ENCODE measurements around the gene SPTLC3.
A peak's percentile ranks its signal among the peaks of the same experiment; 100 is the strongest.

SPTLC3 gene
- total RNA-seq = 0.17 to 0.39 (median 0.26) reads per million in 3 donors

GRCh38 chr20:13008761-13009681, at the start of gene SPTLC3:
Gene SPTLC3 (plus strand): TSS chr20:13008972. CDS start chr20:13009268, 296 bp downstream.
- DNase-seq = no peak
- no peaks in the 10 kb centered on the region for H3K36me3 ChIP-seq (ENCODE audit: control insufficient read depth, insufficient read depth, low read length)
- no peaks in the 10 kb centered on the region for H3K9me3 ChIP-seq (ENCODE audit: control insufficient read depth, low read length)
- no peak within 1 kb of the TSS for H3K27ac ChIP-seq (ENCODE audit: insufficient read depth, low read length, poor library complexity, severe bottlenecking)
- H3K4me1 ChIP-seq (ENCODE audit: control insufficient read depth, insufficient read depth, low read length, poor library complexity, severe bottlenecking) = no peaks in the 10 kb centered on the region
- peak within 1 kb of the TSS; percentile 35 for H3K4me3 ChIP-seq (ENCODE audit: insufficient read depth, low read depth, low read length, poor library complexity, severe bottlenecking)
- no peaks in the 10 kb centered on the region for H3K27me3 ChIP-seq (replicated peaks; ENCODE audit: control insufficient read depth, insufficient read depth, low read length, poor library complexity, severe bottlenecking)

GRCh38 chr20:12961725-12962124, 47.0 kb upstream of the SPTLC3 start:
- Histone ChIP-seq H3K9me3 (ENCODE audit: control insufficient read depth, low read length) (no peaks in the 10 kb centered on the region), H3K4me3 (ENCODE audit: insufficient read depth, low read depth, low read length, poor library complexity, severe bottlenecking) (no peak overlapping the region), H3K4me1 (ENCODE audit: control insufficient read depth, insufficient read depth, low read length, poor library complexity, severe bottlenecking) (no peaks in the 10 kb centered on the region), H3K27me3 (replicated peaks; ENCODE audit: control insufficient read depth, insufficient read depth, low read length, poor library complexity, severe bottlenecking) (no peaks in the 10 kb centered on the region), H3K27ac (ENCODE audit: insufficient read depth, low read length, poor library complexity, severe bottlenecking) (no peak overlapping the region), H3K36me3 (ENCODE audit: control insufficient read depth, insufficient read depth, low read length) (no peaks in the 10 kb centered on the region)
- DNase-seq = no peak

- Histone ChIP-seq H3K27me3 (replicated peaks; ENCODE audit: control insufficient read depth, insufficient read depth, low read length, poor library complexity, severe bottlenecking) (no peaks in the 10 kb centered on the region), H3K36me3 (ENCODE audit: control insufficient read depth, insufficient read depth, low read length) (no peaks in the 10 kb centered on the region), H3K4me3 (ENCODE audit: insufficient read depth, low read depth, low read length, poor library complexity, severe bottlenecking) (no peak overlapping the region), H3K9me3 (ENCODE audit: control insufficient read depth, low read length) (no peaks in the 10 kb centered on the region), H3K27ac (ENCODE audit: insufficient read depth, low read length, poor library complexity, severe bottlenecking) (no peak overlapping the region), H3K4me1 (ENCODE audit: control insufficient read depth, insufficient read depth, low read length, poor library complexity, severe bottlenecking) (no peaks in the 10 kb centered on the region)
- no peak for DNase-seq
Measured at GRCh38 chr20:12962895-12963294, 45.9 kb upstream of the SPTLC3 start.

GRCh38 chr20:12963416-12963815, 45.4 kb upstream of the SPTLC3 start:
- no peak overlapping the region for H3K27ac ChIP-seq (ENCODE audit: insufficient read depth, low read length, poor library complexity, severe bottlenecking)
- H3K36me3 ChIP-seq (ENCODE audit: control insufficient read depth, insufficient read depth, low read length) = no peaks in the 10 kb centered on the region
- H3K9me3 ChIP-seq (ENCODE audit: control insufficient read depth, low read length) = no peaks in the 10 kb centered on the region
- no peak overlapping the region for H3K4me3 ChIP-seq (ENCODE audit: insufficient read depth, low read depth, low read length, poor library complexity, severe bottlenecking)
- no peaks in the 10 kb centered on the region for H3K27me3 ChIP-seq (replicated peaks; ENCODE audit: control insufficient read depth, insufficient read depth, low read length, poor library complexity, severe bottlenecking)
- no peaks in the 10 kb centered on the region for H3K4me1 ChIP-seq (ENCODE audit: control insufficient read depth, insufficient read depth, low read length, poor library complexity, severe bottlenecking)
- DNase-seq = no peak

DNA sequence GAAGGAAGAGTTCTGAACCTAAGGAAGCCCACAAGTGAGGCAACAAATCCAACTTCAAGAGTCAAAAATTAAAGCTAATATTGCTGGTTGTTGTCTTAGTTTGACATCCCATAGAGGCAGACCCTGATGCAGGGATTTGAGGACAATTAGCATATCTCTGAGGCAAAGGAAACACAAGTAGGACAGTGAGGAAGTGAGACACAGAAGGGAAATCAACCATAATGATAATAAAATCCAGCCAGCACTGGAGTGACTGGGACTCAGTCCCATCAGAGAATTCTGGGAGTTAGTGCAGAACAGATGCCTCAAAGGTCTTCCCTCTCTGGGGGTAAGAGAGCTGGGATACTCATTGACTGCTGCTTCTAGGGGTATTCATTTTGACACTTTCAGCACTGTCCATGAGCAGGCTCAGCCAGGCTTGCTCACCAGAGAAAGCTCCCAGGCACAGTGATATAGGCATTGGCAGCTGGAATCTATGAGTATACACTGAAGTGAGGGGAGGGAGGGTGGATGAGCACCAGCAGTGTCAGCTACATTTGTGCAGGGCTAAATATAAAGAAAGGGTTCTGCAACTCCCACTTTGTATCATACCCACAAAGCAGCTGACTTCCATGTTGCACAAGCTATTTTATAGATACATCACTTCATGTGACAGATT, 43.4 kb upstream of the SPTLC3 start:
- H3K36me3 ChIP-seq (ENCODE audit: control insufficient read depth, insufficient read depth, low read length) = no peaks in the 10 kb centered on the region
- no peak for DNase-seq
- H3K4me3 ChIP-seq (ENCODE audit: insufficient read depth, low read depth, low read length, poor library complexity, severe bottlenecking) = no peak overlapping the region
- no peaks in the 10 kb centered on the region for H3K27me3 ChIP-seq (replicated peaks; ENCODE audit: control insufficient read depth, insufficient read depth, low read length, poor library complexity, severe bottlenecking)
- no peak overlapping the region for H3K27ac ChIP-seq (ENCODE audit: insufficient read depth, low read length, poor library complexity, severe bottlenecking)
- H3K9me3 ChIP-seq (ENCODE audit: control insufficient read depth, low read length) = no peaks in the 10 kb centered on the region
- no peaks in the 10 kb centered on the region for H3K4me1 ChIP-seq (ENCODE audit: control insufficient read depth, insufficient read depth, low read length, poor library complexity, severe bottlenecking)

DNA sequence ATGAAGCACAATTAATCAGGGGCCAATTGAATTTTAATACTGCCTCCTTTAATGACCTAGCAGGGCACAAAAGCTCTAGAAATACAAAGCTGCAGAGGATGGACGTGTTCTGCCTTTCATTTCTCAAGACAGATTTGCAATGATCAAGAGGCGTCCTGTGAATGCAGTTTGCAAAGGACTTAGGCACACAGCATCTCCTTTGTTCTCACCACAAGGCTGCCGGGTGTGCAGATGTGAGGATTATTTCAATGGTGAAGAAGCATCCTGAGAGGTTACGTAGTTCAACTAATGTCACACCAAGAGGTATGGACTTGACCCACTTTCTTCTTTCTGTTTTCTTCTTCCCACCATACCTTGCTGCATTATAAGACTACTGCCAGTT, 42.9 kb upstream of the SPTLC3 start:
- H3K4me1 ChIP-seq (ENCODE audit: control insufficient read depth, insufficient read depth, low read length, poor library complexity, severe bottlenecking) = no peaks in the 10 kb centered on the region
- no peaks in the 10 kb centered on the region for H3K27me3 ChIP-seq (replicated peaks; ENCODE audit: control insufficient read depth, insufficient read depth, low read length, poor library complexity, severe bottlenecking)
- no peaks in the 10 kb centered on the region for H3K36me3 ChIP-seq (ENCODE audit: control insufficient read depth, insufficient read depth, low read length)
- H3K9me3 ChIP-seq (ENCODE audit: control insufficient read depth, low read length) = no peaks in the 10 kb centered on the region
- no peak for DNase-seq
- H3K27ac ChIP-seq (ENCODE audit: insufficient read depth, low read length, poor library complexity, severe bottlenecking) = no peak overlapping the region
- no peak overlapping the region for H3K4me3 ChIP-seq (ENCODE audit: insufficient read depth, low read depth, low read length, poor library complexity, severe bottlenecking)

DNA sequence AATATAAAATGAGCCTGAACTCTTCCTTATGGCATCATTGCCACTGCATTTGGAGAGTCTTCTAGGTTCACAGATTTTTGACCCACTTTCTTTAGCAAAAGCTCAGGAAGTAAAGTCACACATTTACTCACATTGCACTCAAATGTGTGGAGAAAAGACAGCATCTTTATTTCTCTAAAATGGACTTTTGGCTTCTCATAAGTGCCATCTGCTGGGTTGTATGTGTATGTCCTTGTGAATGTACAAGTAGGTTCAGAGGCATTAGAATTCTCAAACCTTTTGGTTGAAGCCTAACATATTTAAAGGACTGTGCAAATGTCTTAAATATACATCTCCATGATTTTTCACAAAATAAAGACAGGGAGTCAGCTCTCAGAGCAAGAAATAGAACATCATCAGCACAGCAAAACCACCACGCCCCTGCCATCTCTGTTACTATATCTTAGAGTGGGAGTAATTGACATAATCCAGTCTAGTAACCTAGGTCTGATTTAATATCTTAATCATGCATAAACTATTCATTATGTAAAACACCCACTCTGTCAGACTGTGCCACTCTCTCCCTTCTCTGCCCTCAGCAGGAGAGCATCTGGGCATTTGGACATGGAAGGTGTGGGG, 42.2 kb upstream of the SPTLC3 start:
- H3K4me1 ChIP-seq (ENCODE audit: control insufficient read depth, insufficient read depth, low read length, poor library complexity, severe bottlenecking) = no peaks in the 10 kb centered on the region
- no peaks in the 10 kb centered on the region for H3K36me3 ChIP-seq (ENCODE audit: control insufficient read depth, insufficient read depth, low read length)
- no peak overlapping the region for H3K4me3 ChIP-seq (ENCODE audit: insufficient read depth, low read depth, low read length, poor library complexity, severe bottlenecking)
- H3K27me3 ChIP-seq (replicated peaks; ENCODE audit: control insufficient read depth, insufficient read depth, low read length, poor library complexity, severe bottlenecking) = no peaks in the 10 kb centered on the region
- no peak for DNase-seq
- H3K9me3 ChIP-seq (ENCODE audit: control insufficient read depth, low read length) = no peaks in the 10 kb centered on the region
- no peak overlapping the region for H3K27ac ChIP-seq (ENCODE audit: insufficient read depth, low read length, poor library complexity, severe bottlenecking)

GRCh38 chr20:12967932-12968331, 40.8 kb upstream of the SPTLC3 start:
- H3K9me3 ChIP-seq (ENCODE audit: control insufficient read depth, low read length) = no peaks in the 10 kb centered on the region
- H3K4me3 ChIP-seq (ENCODE audit: insufficient read depth, low read depth, low read length, poor library complexity, severe bottlenecking) = no peak overlapping the region
- no peaks in the 10 kb centered on the region for H3K27me3 ChIP-seq (replicated peaks; ENCODE audit: control insufficient read depth, insufficient read depth, low read length, poor library complexity, severe bottlenecking)
- H3K36me3 ChIP-seq (ENCODE audit: control insufficient read depth, insufficient read depth, low read length) = no peaks in the 10 kb centered on the region
- DNase-seq = no peak
- H3K27ac ChIP-seq (ENCODE audit: insufficient read depth, low read length, poor library complexity, severe bottlenecking) = no peak overlapping the region
- H3K4me1 ChIP-seq (ENCODE audit: control insufficient read depth, insufficient read depth, low read length, poor library complexity, severe bottlenecking) = no peaks in the 10 kb centered on the region

DNA sequence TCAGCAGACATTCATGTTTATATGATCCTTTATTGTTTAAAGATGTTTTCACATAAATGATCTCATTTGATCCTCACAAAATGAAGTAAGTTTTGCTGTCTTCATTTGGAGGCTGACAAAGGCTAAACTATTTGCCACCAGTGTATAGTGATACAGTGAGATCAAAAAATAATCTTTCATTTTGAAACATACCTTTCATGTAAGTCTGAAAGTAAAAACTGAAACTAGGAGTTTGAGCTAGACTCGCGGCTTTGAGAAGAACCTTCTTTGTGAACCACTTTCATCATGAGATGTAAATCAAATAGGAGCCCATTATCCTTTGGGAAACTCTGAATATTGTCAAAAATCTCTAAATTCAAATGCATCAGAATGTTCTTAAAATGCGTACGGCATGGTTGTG, 40.3 kb upstream of the SPTLC3 start:
- Histone ChIP-seq H3K9me3 (ENCODE audit: control insufficient read depth, low read length) (no peaks in the 10 kb centered on the region), H3K4me3 (ENCODE audit: insufficient read depth, low read depth, low read length, poor library complexity, severe bottlenecking) (no peak overlapping the region), H3K27me3 (replicated peaks; ENCODE audit: control insufficient read depth, insufficient read depth, low read length, poor library complexity, severe bottlenecking) (no peaks in the 10 kb centered on the region), H3K36me3 (ENCODE audit: control insufficient read depth, insufficient read depth, low read length) (no peaks in the 10 kb centered on the region), H3K27ac (ENCODE audit: insufficient read depth, low read length, poor library complexity, severe bottlenecking) (no peak overlapping the region), H3K4me1 (ENCODE audit: control insufficient read depth, insufficient read depth, low read length, poor library complexity, severe bottlenecking) (no peaks in the 10 kb centered on the region)
- DNase-seq = no peak

Measured in effector memory CD4-positive, alpha-beta T cell (primary cell).